ENCODE measurements around the gene PDSS1. TPM values are rescaled to one million over a fixed set of nuclear protein-coding genes. Genes with fewer than 3 reads are reported as not detected.
"Not testable (repeated sequence)": the region's sequence is repeated elsewhere in the genome, so short reads cannot be mapped to it uniquely, and the experiment has no call there.

The PDSS1 gene
- total RNA-seq, 1 experiment from 2014 or later = 14.3 TPM

DNA sequence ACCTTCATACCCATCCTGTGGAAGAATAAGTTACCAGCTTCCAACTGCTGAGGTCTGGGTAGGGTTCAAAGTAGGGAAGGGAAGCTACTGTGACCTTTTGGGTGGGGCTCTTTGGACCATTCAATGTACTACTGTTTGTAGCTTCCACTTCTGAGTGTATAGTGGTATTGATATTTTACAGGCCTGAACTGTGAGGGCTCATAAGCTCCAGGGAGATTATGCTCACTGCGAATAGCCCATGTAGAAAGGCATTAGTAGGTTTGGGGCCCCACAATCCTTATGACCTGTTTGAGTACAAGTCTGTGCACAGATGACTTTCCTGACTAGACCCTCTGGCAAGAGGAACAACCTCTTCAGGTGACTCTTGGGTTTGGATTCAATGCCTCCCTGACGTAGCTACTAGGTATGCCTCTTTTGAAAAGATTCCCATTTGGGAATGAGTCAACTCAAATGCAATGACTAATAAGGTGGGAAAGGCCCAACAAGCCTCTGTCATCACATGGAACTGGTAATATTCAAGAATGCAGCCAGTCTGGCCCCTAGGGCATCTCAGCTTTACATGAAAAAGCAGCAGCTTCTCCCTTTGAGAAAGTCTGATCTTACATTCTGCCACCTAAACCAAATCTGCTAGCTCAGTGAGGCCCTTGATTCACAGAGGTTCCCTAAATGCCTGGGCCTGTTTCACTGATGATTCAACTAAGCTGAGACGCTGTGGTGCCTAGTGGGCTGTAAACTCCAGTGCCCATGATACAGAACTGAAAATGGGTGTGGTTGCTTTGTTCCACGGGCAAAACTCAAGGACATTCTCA, 83.5 kb downstream of the PDSS1 start:
- peak overlapping the region; percentile 88 for H3K27ac Mint-ChIP-seq (ENCODE audit: low read depth, unreplicated experiment)
- BruUV-seq (replicated peaks) = TSS peak; percentile 26
- CTCF ChIA-PET = interaction anchor here (0.7 to 1.4 kb wide), 9 partner anchors 19 to 102 kb away, joined by 3 to 9 read pairs (median 4); no protein-coding TSS in a partner anchor

DNA sequence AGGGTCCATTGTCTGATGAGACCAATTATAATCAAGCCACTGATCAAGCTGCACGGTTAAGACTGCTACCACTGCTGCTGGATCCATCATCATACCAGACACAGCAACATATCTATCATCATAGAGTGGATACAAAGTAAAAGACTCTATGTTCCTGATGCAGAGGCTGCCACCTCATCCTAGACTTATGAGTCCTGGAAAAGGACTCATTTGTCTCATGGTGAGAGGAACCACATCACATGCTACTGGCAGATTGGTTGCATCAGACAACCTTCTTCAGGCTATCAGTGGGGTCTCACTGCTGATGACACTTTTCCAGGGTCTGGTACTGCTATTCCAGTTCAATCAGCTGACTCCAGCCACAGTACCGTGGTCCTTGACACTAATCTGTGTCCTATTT, 84.3 kb downstream of the PDSS1 start:
- CTCF ChIA-PET = interaction anchor here (1.4 kb wide), 1 partner anchor 76 kb away, joined by 9 read pairs; no protein-coding TSS in a partner anchor
- Mint-ChIP-seq H3K9me3 (ENCODE audit: unreplicated experiment) (no peaks in the 10 kb centered on the region), H3K27ac (ENCODE audit: low read depth, unreplicated experiment) (peak overlapping the region; percentile 88), H3K27me3 (ENCODE audit: insufficient read depth, unreplicated experiment) (no peaks in the 10 kb centered on the region), H3K4me3 (ENCODE audit: unreplicated experiment) (peak overlapping the region; percentile 40), H3K36me3 (ENCODE audit: insufficient read depth, unreplicated experiment) (peaks cover 5% of the 10 kb centered on the region), H3K4me1 (ENCODE audit: insufficient read depth, unreplicated experiment) (peaks cover 38% of the 10 kb centered on the region)
- no TSS peak for BruUV-seq (replicated peaks)
- TF ChIP-seq, protein P1, sequence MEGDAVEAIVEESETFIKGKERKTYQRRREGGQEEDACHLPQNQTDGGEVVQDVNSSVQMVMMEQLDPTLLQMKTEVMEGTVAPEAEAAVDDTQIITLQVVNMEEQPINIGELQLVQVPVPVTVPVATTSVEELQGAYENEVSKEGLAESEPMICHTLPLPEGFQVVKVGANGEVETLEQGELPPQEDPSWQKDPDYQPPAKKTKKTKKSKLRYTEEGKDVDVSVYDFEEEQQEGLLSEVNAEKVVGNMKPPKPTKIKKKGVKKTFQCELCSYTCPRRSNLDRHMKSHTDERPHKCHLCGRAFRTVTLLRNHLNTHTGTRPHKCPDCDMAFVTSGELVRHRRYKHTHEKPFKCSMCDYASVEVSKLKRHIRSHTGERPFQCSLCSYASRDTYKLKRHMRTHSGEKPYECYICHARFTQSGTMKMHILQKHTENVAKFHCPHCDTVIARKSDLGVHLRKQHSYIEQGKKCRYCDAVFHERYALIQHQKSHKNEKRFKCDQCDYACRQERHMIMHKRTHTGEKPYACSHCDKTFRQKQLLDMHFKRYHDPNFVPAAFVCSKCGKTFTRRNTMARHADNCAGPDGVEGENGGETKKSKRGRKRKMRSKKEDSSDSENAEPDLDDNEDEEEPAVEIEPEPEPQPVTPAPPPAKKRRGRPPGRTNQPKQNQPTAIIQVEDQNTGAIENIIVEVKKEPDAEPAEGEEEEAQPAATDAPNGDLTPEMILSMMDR (IDR thresholded peaks at IDR 0.05; ENCODE audit: unreplicated experiment) = no peak
- intact Hi-C loops (cut with micrococcal nuclease) = loop anchor here (1.0 kb wide), 1 partner anchor 79 kb away; the partner anchor contains the start of gene ABI1
- peak; percentile 13 for DNase-seq (ENCODE audit: unreplicated experiment)
- POLR2A ChIA-PET = interaction anchor here (1.2 to 2.3 kb wide), 4 partner anchors 10 to 78 kb away, joined by 3 to 23 read pairs (median 6); partner anchors contain the start of gene ABI1

More for the DNA sequence above, 83.5 kb downstream of the PDSS1 start:
- H3K9me3 Mint-ChIP-seq (ENCODE audit: unreplicated experiment) = no peaks in the 10 kb centered on the region
- TF ChIP-seq, protein P1 (IDR thresholded peaks at IDR 0.05; ENCODE audit: unreplicated experiment) = no peak
- intact Hi-C loops (cut with micrococcal nuclease) = loop anchor here (1.0 kb wide), 1 partner anchor 79 kb away; the partner anchor contains the start of gene ABI1
- peaks cover 39% of the 10 kb centered on the region for H3K4me1 Mint-ChIP-seq (ENCODE audit: insufficient read depth, unreplicated experiment)
- DNase-seq (ENCODE audit: unreplicated experiment) = peak; percentile 97
- POLR2A ChIA-PET = interaction anchor here (0.9 to 2.3 kb wide), 9 partner anchors 9 to 88 kb away, joined by 3 to 23 read pairs (median 4); partner anchors contain the start of gene ABI1
- no peaks in the 10 kb centered on the region for H3K27me3 Mint-ChIP-seq (ENCODE audit: insufficient read depth, unreplicated experiment)
- peak overlapping the region; percentile 40 for H3K4me3 Mint-ChIP-seq (ENCODE audit: unreplicated experiment)
- no peaks in the 10 kb centered on the region for H3K36me3 Mint-ChIP-seq (ENCODE audit: insufficient read depth, unreplicated experiment)

DNA sequence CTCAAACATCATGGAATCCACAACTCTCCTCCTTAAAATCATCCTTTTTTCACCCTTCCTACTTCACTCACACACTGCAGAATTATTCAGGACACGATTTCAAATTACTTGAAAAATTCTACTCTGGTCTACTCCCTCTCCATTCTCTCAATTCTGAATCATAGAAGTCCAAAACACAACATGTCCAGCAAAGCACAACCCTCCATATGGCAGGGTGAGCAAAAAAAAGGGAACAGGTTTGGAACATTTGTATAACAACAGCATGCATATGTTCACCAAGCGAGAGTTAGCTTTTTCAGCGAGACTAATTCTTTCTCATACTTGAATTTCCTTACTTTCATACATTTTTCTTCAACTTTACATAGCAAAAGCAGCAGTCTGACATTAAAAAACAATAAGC, 89.9 kb downstream of the PDSS1 start:
- H3K36me3 Mint-ChIP-seq (ENCODE audit: insufficient read depth, unreplicated experiment) = peaks cover 8% of the 10 kb centered on the region
- no TSS peak for BruUV-seq (replicated peaks)
- H3K27me3 Mint-ChIP-seq (ENCODE audit: insufficient read depth, unreplicated experiment) = no peaks in the 10 kb centered on the region
- ChIA-PET POLR2A (no interaction called here), CTCF (interaction anchor here (0.6 kb wide), 1 partner anchor 92 kb away, joined by 3 read pairs; no protein-coding TSS in a partner anchor)
- TF ChIP-seq, protein P1 (IDR thresholded peaks at IDR 0.05; ENCODE audit: unreplicated experiment) = no peak
- no peak overlapping the region for H3K27ac Mint-ChIP-seq (ENCODE audit: low read depth, unreplicated experiment)
- intact Hi-C loops (cut with micrococcal nuclease) = no loop called here
- peaks cover 19% of the 10 kb centered on the region for H3K4me1 Mint-ChIP-seq (ENCODE audit: insufficient read depth, unreplicated experiment)
- no peak for DNase-seq (ENCODE audit: unreplicated experiment)
- H3K4me3 Mint-ChIP-seq (ENCODE audit: unreplicated experiment) = no peak overlapping the region
- no peaks in the 10 kb centered on the region for H3K9me3 Mint-ChIP-seq (ENCODE audit: unreplicated experiment)

DNA sequence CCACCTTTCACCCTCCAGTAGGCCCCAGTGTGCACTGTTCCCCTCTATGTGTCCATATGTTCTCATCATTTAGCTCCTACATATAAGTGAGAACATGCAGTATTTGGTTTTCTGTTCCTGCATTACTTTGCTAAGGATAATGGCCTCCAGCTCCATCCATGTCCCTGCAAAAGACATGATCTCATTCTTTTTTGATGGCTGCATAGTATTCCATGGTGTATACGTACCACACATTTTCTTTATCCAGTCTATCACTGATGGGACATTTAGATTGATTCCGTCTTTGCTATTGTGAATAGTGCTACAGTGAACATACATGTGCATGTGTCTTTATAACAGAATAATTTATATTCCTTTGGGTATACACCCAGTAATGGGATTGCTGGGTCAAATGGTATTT, 92.3 kb downstream of the PDSS1 start:
- H3K4me1 Mint-ChIP-seq (ENCODE audit: insufficient read depth, unreplicated experiment) = peaks cover 18% of the 10 kb centered on the region
- H3K27ac Mint-ChIP-seq (ENCODE audit: low read depth, unreplicated experiment); H3K4me3 Mint-ChIP-seq (ENCODE audit: unreplicated experiment); intact Hi-C loops (cut with micrococcal nuclease); H3K27me3 Mint-ChIP-seq (ENCODE audit: insufficient read depth, unreplicated experiment); H3K36me3 Mint-ChIP-seq (ENCODE audit: insufficient read depth, unreplicated experiment); BruUV-seq (replicated peaks); DNase-seq (ENCODE audit: unreplicated experiment); H3K9me3 Mint-ChIP-seq (ENCODE audit: unreplicated experiment); CTCF ChIA-PET: not testable (repeated sequence)
- POLR2A ChIA-PET = interaction anchor here (1.0 to 1.6 kb wide), 2 partner anchors 9 to 70 kb away, joined by 3 to 4 read pairs; no protein-coding TSS in a partner anchor
